ENCODE results near the gene CHD9.

The CHD9 gene

GRCh38 chr16:53061701-53062159 is 6.9 kb downstream of the CHD9 start:
- H3K79me1 ChIP-seq (ENCODE audit: low read depth, low read length) = peaks cover 2% of the 10 kb centered on the region
- no peak overlapping the region for H2BK5ac ChIP-seq (ENCODE audit: low read length)
- H3K4me3 ChIP-seq (ENCODE audit: low read length in 2 of 2) = no peak overlapping the region
- no peaks in the 10 kb centered on the region for H3K9me3 ChIP-seq (replicated peaks in 1 of 2; ENCODE audit: control insufficient read depth in 2 of 2, insufficient read depth in 1 of 2, low read depth in 1 of 2, low read length in 2 of 2)
- peaks cover 2 to 8% of the 10 kb centered on the region in 2 donors for H3K4me1 ChIP-seq (ENCODE audit: control insufficient read depth in 2 of 2, insufficient read depth in 1 of 2, low read depth in 1 of 2, low read length in 2 of 2)
- no peak overlapping the region for H2BK12ac ChIP-seq (ENCODE audit: low read length)
- no peak overlapping the region for H3K23ac ChIP-seq (ENCODE audit: low read depth, low read length, poor library complexity)
- no peak overlapping the region for H3K14ac ChIP-seq (ENCODE audit: low read length)
- no peak overlapping the region for H3K27ac ChIP-seq (replicated peaks; ENCODE audit: low read length)
- no peak overlapping the region for H4K91ac ChIP-seq (ENCODE audit: low read depth, low read length, poor library complexity)
- H2BK120ac ChIP-seq (ENCODE audit: low read depth, low read length) = no peak overlapping the region
- H3K4me2 ChIP-seq (ENCODE audit: insufficient read depth, low read length, poor library complexity, severe bottlenecking) = no peak overlapping the region
- peaks cover 0 to 3% of the 10 kb centered on the region in 2 donors for H3K36me3 ChIP-seq (replicated peaks in 1 of 2; ENCODE audit: control insufficient read depth in 2 of 2, insufficient read depth in 2 of 2, low read length in 2 of 2)
- H3K9ac ChIP-seq (ENCODE audit: low read depth, low read length, poor library complexity) = peak overlapping the region; percentile 30
- no peak overlapping the region for H2AK5ac ChIP-seq (ENCODE audit: low read depth, low read length)
- no peak overlapping the region for H2AFZ ChIP-seq (ENCODE audit: low read length)
- no CpG with 5 or more reads among the region's 3 CpGs for WGBS, 2 donors (ENCODE audit: extremely low coverage in 2 of 2, insufficient read length in 2 of 2, insufficient replicate concordance in 1 of 2)
- H4K8ac ChIP-seq (ENCODE audit: low read depth, low read length) = no peak overlapping the region
- no peak for DNase-seq (ENCODE audit: low spot score)
- H2BK15ac ChIP-seq (ENCODE audit: low read length) = no peak overlapping the region
- no peak overlapping the region for H3K18ac ChIP-seq (ENCODE audit: low read length)
- H3K4ac ChIP-seq (ENCODE audit: low read length) = no peak overlapping the region
- no peaks in the 10 kb centered on the region for H3K27me3 ChIP-seq (ENCODE audit: control insufficient read depth in 3 of 3, insufficient read depth in 3 of 3, low read depth in 1 of 3, low read length in 3 of 3)

- no CpG with 5 or more reads among the region's 1 CpG for WGBS, 2 donors (ENCODE audit: extremely low coverage in 2 of 2, insufficient read length in 2 of 2, insufficient replicate concordance in 1 of 2)
- Histone ChIP-seq H3K9me3 (replicated peaks in 1 of 2; ENCODE audit: control insufficient read depth in 2 of 2, insufficient read depth in 1 of 2, low read depth in 1 of 2, low read length in 2 of 2) (no peaks in the 10 kb centered on the region), H2AK5ac (ENCODE audit: low read depth, low read length) (no peak overlapping the region), H3K27me3 (ENCODE audit: control insufficient read depth in 3 of 3, insufficient read depth in 3 of 3, low read depth in 1 of 3, low read length in 3 of 3) (no peaks in the 10 kb centered on the region), H3K4me2 (ENCODE audit: insufficient read depth, low read length, poor library complexity, severe bottlenecking) (no peak overlapping the region), H3K14ac (ENCODE audit: low read length) (no peak overlapping the region), H2BK12ac (ENCODE audit: low read length) (no peak overlapping the region), H3K18ac (ENCODE audit: low read length) (no peak overlapping the region), H2AFZ (ENCODE audit: low read length) (no peak overlapping the region), H2BK15ac (ENCODE audit: low read length) (no peak overlapping the region), H2BK120ac (ENCODE audit: low read depth, low read length) (no peak overlapping the region), H3K36me3 (replicated peaks in 1 of 2; ENCODE audit: control insufficient read depth in 2 of 2, insufficient read depth in 2 of 2, low read length in 2 of 2) (peaks cover 2 to 17% of the 10 kb centered on the region in 2 donors), H3K4ac (ENCODE audit: low read length) (no peak overlapping the region), H3K9ac (ENCODE audit: low read depth, low read length, poor library complexity) (no peak overlapping the region), H3K4me1 (ENCODE audit: control insufficient read depth in 2 of 2, insufficient read depth in 1 of 2, low read depth in 1 of 2, low read length in 2 of 2) (peaks cover 0 to 8% of the 10 kb centered on the region in 2 donors), H2BK5ac (ENCODE audit: low read length) (no peak overlapping the region), H3K79me1 (ENCODE audit: low read depth, low read length) (peaks cover 2% of the 10 kb centered on the region), H4K8ac (ENCODE audit: low read depth, low read length) (no peak overlapping the region), H3K27ac (replicated peaks; ENCODE audit: low read length) (no peak overlapping the region), H3K4me3 (ENCODE audit: low read length in 2 of 2) (no peak overlapping the region), H4K91ac (ENCODE audit: low read depth, low read length, poor library complexity) (no peak overlapping the region), H3K23ac (ENCODE audit: low read depth, low read length, poor library complexity) (no peak overlapping the region)
- no peak for DNase-seq (ENCODE audit: low spot score)
These were observed 9.3 kb downstream of the CHD9 start for GRCh38 chr16:53064081-53064578.

GRCh38 chr16:53065461-53066061 is 10.8 kb downstream of the CHD9 start:
- H2BK5ac ChIP-seq (ENCODE audit: low read length) = no peak overlapping the region
- no peak overlapping the region for H3K4ac ChIP-seq (ENCODE audit: low read length)
- no peak overlapping the region for H3K14ac ChIP-seq (ENCODE audit: low read length)
- H3K4me3 ChIP-seq (ENCODE audit: low read length in 2 of 2) = no peak overlapping the region
- H3K36me3 ChIP-seq (replicated peaks in 1 of 2; ENCODE audit: control insufficient read depth in 2 of 2, insufficient read depth in 2 of 2, low read length in 2 of 2) = peaks cover 2 to 22% of the 10 kb centered on the region in 2 donors
- no peaks in the 10 kb centered on the region for H3K9me3 ChIP-seq (replicated peaks in 1 of 2; ENCODE audit: control insufficient read depth in 2 of 2, insufficient read depth in 1 of 2, low read depth in 1 of 2, low read length in 2 of 2)
- no peak overlapping the region for H4K91ac ChIP-seq (ENCODE audit: low read depth, low read length, poor library complexity)
- H2BK15ac ChIP-seq (ENCODE audit: low read length) = no peak overlapping the region
- WGBS, 2 donors (ENCODE audit: extremely low coverage in 2 of 2, insufficient read length in 2 of 2, insufficient replicate concordance in 1 of 2) = no CpG with 5 or more reads among the region's 6 CpGs
- DNase-seq (ENCODE audit: low spot score) = no peak
- H2BK12ac ChIP-seq (ENCODE audit: low read length) = no peak overlapping the region
- H3K18ac ChIP-seq (ENCODE audit: low read length) = no peak overlapping the region
- H3K27ac ChIP-seq (replicated peaks; ENCODE audit: low read length) = no peak overlapping the region
- H2AFZ ChIP-seq (ENCODE audit: low read length) = no peak overlapping the region
- H3K9ac ChIP-seq (ENCODE audit: low read depth, low read length, poor library complexity) = no peak overlapping the region
- no peak overlapping the region for H2AK5ac ChIP-seq (ENCODE audit: low read depth, low read length)
- H3K4me1 ChIP-seq (ENCODE audit: control insufficient read depth in 2 of 2, insufficient read depth in 1 of 2, low read depth in 1 of 2, low read length in 2 of 2) = peaks cover 0 to 8% of the 10 kb centered on the region in 2 donors
- H3K4me2 ChIP-seq (ENCODE audit: insufficient read depth, low read length, poor library complexity, severe bottlenecking) = no peak overlapping the region
- H4K8ac ChIP-seq (ENCODE audit: low read depth, low read length) = no peak overlapping the region
- peaks cover 2% of the 10 kb centered on the region for H3K79me1 ChIP-seq (ENCODE audit: low read depth, low read length)
- no peak overlapping the region for H2BK120ac ChIP-seq (ENCODE audit: low read depth, low read length)
- no peaks in the 10 kb centered on the region for H3K27me3 ChIP-seq (ENCODE audit: control insufficient read depth in 3 of 3, insufficient read depth in 3 of 3, low read depth in 1 of 3, low read length in 3 of 3)
- no peak overlapping the region for H3K23ac ChIP-seq (ENCODE audit: low read depth, low read length, poor library complexity)

GRCh38 chr16:53067675-53068074 is 12.9 kb downstream of the CHD9 start:
- Histone ChIP-seq H3K4me2 (ENCODE audit: insufficient read depth, low read length, poor library complexity, severe bottlenecking) (no peak overlapping the region), H2BK120ac (ENCODE audit: low read depth, low read length) (no peak overlapping the region), H3K79me1 (ENCODE audit: low read depth, low read length) (peaks cover 2% of the 10 kb centered on the region), H3K4ac (ENCODE audit: low read length) (no peak overlapping the region), H3K18ac (ENCODE audit: low read length) (no peak overlapping the region), H2BK15ac (ENCODE audit: low read length) (no peak overlapping the region), H2BK12ac (ENCODE audit: low read length) (no peak overlapping the region), H3K23ac (ENCODE audit: low read depth, low read length, poor library complexity) (no peak overlapping the region), H3K27ac (replicated peaks; ENCODE audit: low read length) (no peak overlapping the region), H2BK5ac (ENCODE audit: low read length) (no peak overlapping the region), H3K9me3 (replicated peaks in 1 of 2; ENCODE audit: control insufficient read depth in 2 of 2, insufficient read depth in 1 of 2, low read depth in 1 of 2, low read length in 2 of 2) (no peaks in the 10 kb centered on the region), H4K8ac (ENCODE audit: low read depth, low read length) (no peak overlapping the region), H3K36me3 (replicated peaks in 1 of 2; ENCODE audit: control insufficient read depth in 2 of 2, insufficient read depth in 2 of 2, low read length in 2 of 2) (peaks cover 2 to 22% of the 10 kb centered on the region in 2 donors), H2AFZ (ENCODE audit: low read length) (no peak overlapping the region), H4K91ac (ENCODE audit: low read depth, low read length, poor library complexity) (no peak overlapping the region), H3K4me1 (ENCODE audit: control insufficient read depth in 2 of 2, insufficient read depth in 1 of 2, low read depth in 1 of 2, low read length in 2 of 2) (peaks cover 4 to 6% of the 10 kb centered on the region in 2 donors), H3K9ac (ENCODE audit: low read depth, low read length, poor library complexity) (no peak overlapping the region), H2AK5ac (ENCODE audit: low read depth, low read length) (no peak overlapping the region), H3K4me3 (ENCODE audit: low read length in 2 of 2) (no peak overlapping the region), H3K14ac (ENCODE audit: low read length) (no peak overlapping the region), H3K27me3 (ENCODE audit: control insufficient read depth in 3 of 3, insufficient read depth in 3 of 3, low read depth in 1 of 3, low read length in 3 of 3) (no peaks in the 10 kb centered on the region)
- DNase-seq (ENCODE audit: low spot score) = no peak
- WGBS, 2 donors (ENCODE audit: extremely low coverage in 2 of 2, insufficient read length in 2 of 2, insufficient replicate concordance in 1 of 2) = no CpG with 5 or more reads among the region's 2 CpGs

Data from neuronal stem cell (in vitro differentiated cells).